ENCODE results near the gene PCNT. TPM values are rescaled to one million over a fixed set of nuclear protein-coding genes. Genes with fewer than 3 reads are reported as not detected.
"Not testable (repeated sequence)": the region's sequence is repeated elsewhere in the genome, so short reads cannot be mapped to it uniquely, and the experiment has no call there.

PCNT gene
- polyA plus RNA-seq, 1 donor = 17.9 TPM

GRCh38 chr21:46368533-46369285, 44.8 kb downstream of the PCNT start:
- Histone ChIP-seq H3K4me3 (ENCODE audit: low read length) (no peak overlapping the region), H3K4me1 (ENCODE audit: control insufficient read depth, insufficient read depth, low read length) (no peaks in the 10 kb centered on the region), H3K36me3 (ENCODE audit: control insufficient read depth, insufficient read depth, low read length) (peaks cover 37% of the 10 kb centered on the region), H3K9me3 (ENCODE audit: control insufficient read depth, low read depth, low read length) (no peaks in the 10 kb centered on the region), H3K27me3 (ENCODE audit: control insufficient read depth, insufficient read depth, low read length) (no peaks in the 10 kb centered on the region), H3K27ac (ENCODE audit: low read length) (no peak overlapping the region)
- DNase-seq = no peak
- WGBS (ENCODE audit: insufficient coverage, low lambda C conversion rate) = no CpG with 5 or more reads among the region's 11 CpGs

- no CpG with 5 or more reads among the region's 20 CpGs for WGBS (ENCODE audit: insufficient coverage, low lambda C conversion rate)
- Histone ChIP-seq H3K4me1 (ENCODE audit: control insufficient read depth, insufficient read depth, low read length) (no peaks in the 10 kb centered on the region), H3K36me3 (ENCODE audit: control insufficient read depth, insufficient read depth, low read length) (peaks cover 30% of the 10 kb centered on the region), H3K4me3 (ENCODE audit: low read length) (no peak overlapping the region), H3K27me3 (ENCODE audit: control insufficient read depth, insufficient read depth, low read length) (no peaks in the 10 kb centered on the region), H3K9me3 (ENCODE audit: control insufficient read depth, low read depth, low read length) (no peaks in the 10 kb centered on the region), H3K27ac (ENCODE audit: low read length) (no peak overlapping the region)
- no peak for DNase-seq
Observed at GRCh38 chr21:46369520-46370235, 45.7 kb downstream of the PCNT start.

- no peak overlapping the region for H3K27ac ChIP-seq (ENCODE audit: low read length)
- WGBS (ENCODE audit: insufficient coverage, low lambda C conversion rate) = no CpG with 5 or more reads among the region's 16 CpGs
- no peak for DNase-seq
- no peak overlapping the region for H3K4me3 ChIP-seq (ENCODE audit: low read length)
- H3K36me3 ChIP-seq (ENCODE audit: control insufficient read depth, insufficient read depth, low read length) = peaks cover 22% of the 10 kb centered on the region
- no peaks in the 10 kb centered on the region for H3K27me3 ChIP-seq (ENCODE audit: control insufficient read depth, insufficient read depth, low read length)
- H3K4me1 ChIP-seq (ENCODE audit: control insufficient read depth, insufficient read depth, low read length) = no peaks in the 10 kb centered on the region
- H3K9me3 ChIP-seq (ENCODE audit: control insufficient read depth, low read depth, low read length) = peaks cover 2% of the 10 kb centered on the region
Observed at GRCh38 chr21:46371204-46372013, 47.5 kb downstream of the PCNT start.

- whole genome bisulfite sequencing (ENCODE audit: insufficient coverage, low lambda C conversion rate) = no CpG with 5 or more reads among the region's 7 CpGs
- DNase-seq = no peak
Observed at GRCh38 chr21:46372014-46372485, 48.1 kb downstream of the PCNT start.

GRCh38 chr21:46372947-46373346, 49.0 kb downstream of the PCNT start:
- not testable (repeated sequence) for H3K27me3 ChIP-seq (ENCODE audit: control insufficient read depth, insufficient read depth, low read length); H3K4me3 ChIP-seq (ENCODE audit: low read length); H3K9me3 ChIP-seq (ENCODE audit: control insufficient read depth, low read depth, low read length); DNase-seq; H3K27ac ChIP-seq (ENCODE audit: low read length); H3K4me1 ChIP-seq (ENCODE audit: control insufficient read depth, insufficient read depth, low read length)
- peaks cover 13% of the 10 kb centered on the region for H3K36me3 ChIP-seq (ENCODE audit: control insufficient read depth, insufficient read depth, low read length)
- 100% methylated on average over 2 of the region's 10 CpGs for WGBS (ENCODE audit: insufficient coverage, low lambda C conversion rate)

More at GRCh38 chr21:46372014-46372485, 48.1 kb downstream of the PCNT start:
- Histone ChIP-seq H3K4me1 (ENCODE audit: control insufficient read depth, insufficient read depth, low read length) (no peaks in the 10 kb centered on the region), H3K27me3 (ENCODE audit: control insufficient read depth, insufficient read depth, low read length) (no peaks in the 10 kb centered on the region), H3K4me3 (ENCODE audit: low read length) (no peak overlapping the region), H3K36me3 (ENCODE audit: control insufficient read depth, insufficient read depth, low read length) (peaks cover 16% of the 10 kb centered on the region), H3K27ac (ENCODE audit: low read length) (no peak overlapping the region), H3K9me3 (ENCODE audit: control insufficient read depth, low read depth, low read length) (peaks cover 2% of the 10 kb centered on the region)

GRCh38 chr21:46374761-46375389, 50.9 kb downstream of the PCNT start:
- H3K36me3 ChIP-seq (ENCODE audit: control insufficient read depth, insufficient read depth, low read length) = peaks cover 11% of the 10 kb centered on the region
- WGBS (ENCODE audit: insufficient coverage, low lambda C conversion rate) = 100% methylated on average over 2 of the region's 21 CpGs
- no peak overlapping the region for H3K27ac ChIP-seq (ENCODE audit: low read length)
- no peak for DNase-seq
- H3K4me1 ChIP-seq (ENCODE audit: control insufficient read depth, insufficient read depth, low read length) = no peaks in the 10 kb centered on the region
- H3K4me3 ChIP-seq (ENCODE audit: low read length) = no peak overlapping the region
- no peaks in the 10 kb centered on the region for H3K27me3 ChIP-seq (ENCODE audit: control insufficient read depth, insufficient read depth, low read length)
- peaks cover 10% of the 10 kb centered on the region for H3K9me3 ChIP-seq (ENCODE audit: control insufficient read depth, low read depth, low read length)

GRCh38 chr21:46375560-46376230, 51.7 kb downstream of the PCNT start:
- H3K4me3 ChIP-seq (ENCODE audit: low read length) = no peak overlapping the region
- H3K27ac ChIP-seq (ENCODE audit: low read length) = no peak overlapping the region
- WGBS (ENCODE audit: insufficient coverage, low lambda C conversion rate) = no CpG with 5 or more reads among the region's 32 CpGs
- no peaks in the 10 kb centered on the region for H3K27me3 ChIP-seq (ENCODE audit: control insufficient read depth, insufficient read depth, low read length)
- peaks cover 10% of the 10 kb centered on the region for H3K9me3 ChIP-seq (ENCODE audit: control insufficient read depth, low read depth, low read length)
- peaks cover 11% of the 10 kb centered on the region for H3K36me3 ChIP-seq (ENCODE audit: control insufficient read depth, insufficient read depth, low read length)
- no peaks in the 10 kb centered on the region for H3K4me1 ChIP-seq (ENCODE audit: control insufficient read depth, insufficient read depth, low read length)
- no peak for DNase-seq

- H3K36me3 ChIP-seq (ENCODE audit: control insufficient read depth, insufficient read depth, low read length) = peaks cover 11% of the 10 kb centered on the region
- peaks cover 10% of the 10 kb centered on the region for H3K9me3 ChIP-seq (ENCODE audit: control insufficient read depth, low read depth, low read length)
- H3K4me1 ChIP-seq (ENCODE audit: control insufficient read depth, insufficient read depth, low read length) = no peaks in the 10 kb centered on the region
- H3K27me3 ChIP-seq (ENCODE audit: control insufficient read depth, insufficient read depth, low read length) = no peaks in the 10 kb centered on the region
- WGBS (ENCODE audit: insufficient coverage, low lambda C conversion rate) = no CpG with 5 or more reads among the region's 10 CpGs
- DNase-seq = no peak
- no peak overlapping the region for H3K27ac ChIP-seq (ENCODE audit: low read length)
- H3K4me3 ChIP-seq (ENCODE audit: low read length) = no peak overlapping the region
Observed at GRCh38 chr21:46376231-46376628, 52.3 kb downstream of the PCNT start.

GRCh38 chr21:46376856-46377453, 53.0 kb downstream of the PCNT start:
- Histone ChIP-seq H3K9me3 (ENCODE audit: control insufficient read depth, low read depth, low read length) (peaks cover 10% of the 10 kb centered on the region), H3K4me3 (ENCODE audit: low read length) (no peak overlapping the region), H3K4me1 (ENCODE audit: control insufficient read depth, insufficient read depth, low read length) (no peaks in the 10 kb centered on the region), H3K27ac (ENCODE audit: low read length) (no peak overlapping the region), H3K27me3 (ENCODE audit: control insufficient read depth, insufficient read depth, low read length) (no peaks in the 10 kb centered on the region), H3K36me3 (ENCODE audit: control insufficient read depth, insufficient read depth, low read length) (peaks cover 7% of the 10 kb centered on the region)
- no CpG with 5 or more reads among the region's 14 CpGs for WGBS (ENCODE audit: insufficient coverage, low lambda C conversion rate)
- DNase-seq = no peak
